HepG2 (cell line): ENCODE measurements around the gene PDK2. TPM values are rescaled to one million over a fixed set of nuclear protein-coding genes. Genes with fewer than 3 reads are reported as not detected.

Source experiments
- ATM ChIP-seq: fragments of 450-650 bp; IDR thresholded peaks from 2 replicates; pipeline ENCODE4 v1.7.1; 2017; ENCODE audit warnings: mild to moderate bottlenecking, borderline replicate concordance
- HNF4A ChIP-seq: sonication (generic); formaldehyde crosslinking; IDR thresholded peaks from 2 replicates; pipeline ENCODE4 v1.4.0; 2020; ENCODE audit warnings: missing genetic modification reagents
- MED1 ChIP-seq: sonication (generic); formaldehyde crosslinking; IDR thresholded peaks from 2 replicates; pipeline ENCODE4 v1.4.0; 2020; ENCODE audit warnings: missing genetic modification reagents
- NFYC ChIP-seq: IDR thresholded peaks from 2 replicates; pipeline ENCODE4 v1.6.1; 2016; ENCODE audit warnings: missing genetic modification reagents, missing compliant biosample characterization
- NR1H2 ChIP-seq: sonication (generic); formaldehyde crosslinking; IDR thresholded peaks from 2 replicates; pipeline ENCODE4 v1.8.1; 2022; ENCODE audit warnings: low read depth, missing genetic modification reagents, borderline replicate concordance
- PRPF4 ChIP-seq: fragments of 200-400 bp; formaldehyde crosslinking; IDR thresholded peaks from 2 replicates; pipeline ENCODE4 v1.6.1; 2016; ENCODE audit warnings: low read length, low read depth; ENCODE audit not compliant: poor library complexity, severe bottlenecking
- RAD21 ChIP-seq: fragments of 450-650 bp; formaldehyde crosslinking; IDR thresholded peaks from 2 replicates; pipeline ENCODE4 v1.5.0; 2020; ENCODE audit warnings: mild to moderate bottlenecking
- REL ChIP-seq: sonication (generic); formaldehyde crosslinking; conservative IDR thresholded peaks from 2 replicates; pipeline ENCODE4 v1.8.0; 2022; ENCODE audit warnings: mild to moderate bottlenecking, missing genetic modification reagents, moderate library complexity
- SAP130 ChIP-seq: IDR thresholded peaks from 2 replicates; pipeline ENCODE4 v1.6.1; 2016; ENCODE audit warnings: low read depth
- ZNF3 ChIP-seq: IDR thresholded peaks from 2 replicates; pipeline ENCODE4 v1.7.0; 2017; ENCODE audit warnings: inconsistent platforms
- ZNF337 ChIP-seq: sonication (generic); formaldehyde crosslinking; IDR thresholded peaks from 2 replicates; pipeline ENCODE4 v1.5.1; 2020; ENCODE audit warnings: missing genetic modification reagents, low read depth, mild to moderate bottlenecking, borderline replicate concordance
- ZNF546 ChIP-seq: sonication (generic); formaldehyde crosslinking; conservative IDR thresholded peaks from 2 replicates; pipeline ENCODE4 v1.8.1; 2023; ENCODE audit warnings: mild to moderate bottlenecking, missing genetic modification reagents
- ZNF562 ChIP-seq: sonication (generic); formaldehyde crosslinking; IDR thresholded peaks from 2 replicates; pipeline ENCODE4 v1.8.0; 2022; ENCODE audit warnings: missing genetic modification reagents, borderline replicate concordance
- ZNF629 ChIP-seq: sonication (generic); formaldehyde crosslinking; conservative IDR thresholded peaks from 2 replicates; pipeline ENCODE4 v1.5.0; 2020; ENCODE audit warnings: missing genetic modification reagents
- ZNF652 ChIP-seq: IDR thresholded peaks from 2 replicates; pipeline ENCODE4 v1.6.1; 2016; ENCODE audit warnings: low read depth, borderline replicate concordance
- ZNF75D ChIP-seq: sonication (generic); formaldehyde crosslinking; IDR thresholded peaks from 2 replicates; pipeline ENCODE4 v1.8.1; 2023; ENCODE audit warnings: missing genetic modification reagents, mild to moderate bottlenecking, borderline replicate concordance
- ZZZ3 ChIP-seq: sonication (generic); formaldehyde crosslinking; IDR thresholded peaks from 2 replicates; pipeline ENCODE4 v1.4.0; 2020; ENCODE audit warnings: missing genetic modification reagents, mild to moderate bottlenecking, borderline replicate concordance
- polyA plus RNA-seq, 8 experiments: library from polyadenylated mRNA; depleted of rRNA in 3 of 8; stranded (reverse) in 7 of 8; unstranded in 1 of 8; fragments of >200 nt; fragmentation: Illumina TruSeq in 4 of 8; extraction: Trizol in 4 of 8; gene quantifications; 2 replicates each; pipeline versions ENCODE4 v1.2.1 to v1.2.3, GENCODE V29; 2011 to 2016; ENCODE audit warnings: low read depth in 4 of 8, missing spikeins in 1 of 8, mixed read lengths in 1 of 8; ENCODE audit not compliant: insufficient read depth in 1 of 8
- total RNA-seq, 5 experiments: library from RNA; depleted of rRNA; stranded (reverse); fragments of >200 nt; fragmentation: Illumina TruSeq; extraction: Trizol; gene quantifications; 2 replicates each; pipeline ENCODE4 v1.2.3, GENCODE V29; 2016; ENCODE audit warnings: low read depth in 1 of 5
- TF ChIP-seq, protein P1 (sequence below): sonication (generic); formaldehyde crosslinking; IDR thresholded peaks from 2 replicates; pipeline ENCODE4 v1.9.0; 2021; ENCODE audit warnings: missing genetic modification reagents, borderline replicate concordance
- TF ChIP-seq, protein P2 (sequence below): sonication (generic); formaldehyde crosslinking; IDR thresholded peaks from 2 replicates; pipeline ENCODE4 v1.4.0; 2020; ENCODE audit warnings: mild to moderate bottlenecking, missing genetic modification reagents
- TF ChIP-seq, protein P3 (sequence below): sonication (generic); formaldehyde crosslinking; IDR thresholded peaks from 2 replicates; pipeline ENCODE4 v1.9.0; 2022; ENCODE audit warnings: missing genetic modification reagents, mild to moderate bottlenecking, borderline replicate concordance
- TF ChIP-seq, protein P4 (sequence below): sonication (generic); formaldehyde crosslinking; IDR thresholded peaks from 2 replicates; pipeline ENCODE4 v1.4.0; 2020; ENCODE audit warnings: missing genetic modification reagents

Gene PDK2
- total and polyA plus RNA-seq, 2 of the 13 experiments (the other 11 are each of a cell fraction or from before 2014, with no cell fraction given), result 18.5 to 59.7 TPM

DNA sequence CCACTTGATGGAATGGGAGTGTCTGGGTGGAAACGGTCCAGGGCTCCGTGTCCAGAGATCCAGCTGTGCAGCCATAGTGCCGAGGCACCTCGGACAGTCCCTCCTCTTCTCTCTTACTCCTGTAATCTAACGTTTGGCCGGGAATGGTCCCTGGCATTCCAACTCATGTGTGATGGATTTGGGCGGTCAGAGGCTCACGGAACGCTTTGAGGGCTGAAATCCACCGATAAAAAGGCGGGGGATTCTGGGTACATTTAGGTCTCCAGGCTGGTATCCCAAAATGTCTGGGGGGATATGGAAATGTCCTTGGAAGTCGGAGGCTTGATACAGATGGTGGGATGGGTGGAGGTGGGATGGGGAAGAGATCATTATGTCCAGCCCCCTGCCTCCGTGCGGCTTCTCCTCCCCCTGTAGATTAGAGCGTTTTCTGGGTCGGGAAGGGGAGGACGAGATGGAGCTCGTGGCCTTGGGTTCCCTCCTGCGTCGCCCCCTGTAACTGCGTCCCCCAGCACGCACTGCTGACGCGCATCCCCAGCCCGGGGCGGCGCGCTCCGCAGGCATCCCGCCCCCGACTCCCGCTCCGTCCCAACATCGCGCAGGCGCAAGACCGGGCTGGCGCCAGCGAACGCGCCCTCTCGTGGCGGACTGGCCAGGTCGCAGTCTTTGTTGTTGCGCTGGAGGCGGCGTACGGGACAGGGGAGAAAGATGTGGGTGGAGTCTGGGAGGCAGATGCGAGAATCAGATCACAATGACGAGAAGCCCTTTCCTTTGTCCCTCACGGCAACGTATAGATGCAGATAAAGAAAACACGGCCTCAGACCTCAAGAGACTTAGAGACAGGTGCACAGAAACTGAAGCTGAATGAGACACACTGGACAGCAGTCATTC lies 66.1 kb downstream of the PDK2 start (continued):
- TF ChIP-seq ZNF337 (no peak), NFYC (CRISPR knock-in tag) (peak; percentile 28; the same call in 1 of the 2 replicates), REL (peak; percentile 69; the same call in 1 of the 2 replicates), HNF4A (CRISPR knock-in tag) (no peak), MED1 (no peak; the same call in 1 of the 2 replicates), ZZZ3 (CRISPR knock-in tag) (no peak), ZNF3 (CRISPR knock-in tag) (no peak), ZNF629 (CRISPR knock-in tag) (no peak), ATM (no peak), RAD21 (CRISPR knock-in tag) (peak; percentile 97), ZNF75D (CRISPR knock-in tag) (no peak), NR1H2 (CRISPR knock-in tag) (no peak), SAP130 (peak; percentile 59), ZNF562 (CRISPR knock-in tag) (no peak), ZNF546 (CRISPR knock-in tag) (no peak), PRPF4 (no peak), ZNF652 (CRISPR knock-in tag) (no peak; the same call in 1 of the 2 replicates)
- TF ChIP-seq, protein P1, sequence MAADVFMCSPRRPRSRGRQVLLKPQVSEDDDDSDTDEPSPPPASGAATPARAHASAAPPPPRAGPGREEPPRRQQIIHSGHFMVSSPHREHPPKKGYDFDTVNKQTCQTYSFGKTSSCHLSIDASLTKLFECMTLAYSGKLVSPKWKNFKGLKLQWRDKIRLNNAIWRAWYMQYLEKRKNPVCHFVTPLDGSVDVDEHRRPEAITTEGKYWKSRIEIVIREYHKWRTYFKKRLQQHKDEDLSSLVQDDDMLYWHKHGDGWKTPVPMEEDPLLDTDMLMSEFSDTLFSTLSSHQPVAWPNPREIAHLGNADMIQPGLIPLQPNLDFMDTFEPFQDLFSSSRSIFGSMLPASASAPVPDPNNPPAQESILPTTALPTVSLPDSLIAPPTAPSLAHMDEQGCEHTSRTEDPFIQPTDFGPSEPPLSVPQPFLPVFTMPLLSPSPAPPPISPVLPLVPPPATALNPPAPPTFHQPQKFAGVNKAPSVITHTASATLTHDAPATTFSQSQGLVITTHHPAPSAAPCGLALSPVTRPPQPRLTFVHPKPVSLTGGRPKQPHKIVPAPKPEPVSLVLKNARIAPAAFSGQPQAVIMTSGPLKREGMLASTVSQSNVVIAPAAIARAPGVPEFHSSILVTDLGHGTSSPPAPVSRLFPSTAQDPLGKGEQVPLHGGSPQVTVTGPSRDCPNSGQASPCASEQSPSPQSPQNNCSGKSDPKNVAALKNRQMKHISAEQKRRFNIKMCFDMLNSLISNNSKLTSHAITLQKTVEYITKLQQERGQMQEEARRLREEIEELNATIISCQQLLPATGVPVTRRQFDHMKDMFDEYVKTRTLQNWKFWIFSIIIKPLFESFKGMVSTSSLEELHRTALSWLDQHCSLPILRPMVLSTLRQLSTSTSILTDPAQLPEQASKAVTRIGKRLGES (CRISPR knock-in tag), result no peak
- TF ChIP-seq, protein P2, sequence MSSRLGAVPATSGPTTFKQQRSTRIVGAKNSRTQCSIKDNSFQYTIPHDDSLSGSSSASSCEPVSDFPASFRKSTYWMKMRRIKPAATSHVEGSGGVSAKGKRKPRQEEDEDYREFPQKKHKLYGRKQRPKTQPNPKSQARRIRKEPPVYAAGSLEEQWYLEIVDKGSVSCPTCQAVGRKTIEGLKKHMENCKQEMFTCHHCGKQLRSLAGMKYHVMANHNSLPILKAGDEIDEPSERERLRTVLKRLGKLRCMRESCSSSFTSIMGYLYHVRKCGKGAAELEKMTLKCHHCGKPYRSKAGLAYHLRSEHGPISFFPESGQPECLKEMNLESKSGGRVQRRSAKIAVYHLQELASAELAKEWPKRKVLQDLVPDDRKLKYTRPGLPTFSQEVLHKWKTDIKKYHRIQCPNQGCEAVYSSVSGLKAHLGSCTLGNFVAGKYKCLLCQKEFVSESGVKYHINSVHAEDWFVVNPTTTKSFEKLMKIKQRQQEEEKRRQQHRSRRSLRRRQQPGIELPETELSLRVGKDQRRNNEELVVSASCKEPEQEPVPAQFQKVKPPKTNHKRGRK (CRISPR knock-in tag), result peak; percentile 71; the same call in 1 of the 2 replicates
- TF ChIP-seq, protein P3, sequence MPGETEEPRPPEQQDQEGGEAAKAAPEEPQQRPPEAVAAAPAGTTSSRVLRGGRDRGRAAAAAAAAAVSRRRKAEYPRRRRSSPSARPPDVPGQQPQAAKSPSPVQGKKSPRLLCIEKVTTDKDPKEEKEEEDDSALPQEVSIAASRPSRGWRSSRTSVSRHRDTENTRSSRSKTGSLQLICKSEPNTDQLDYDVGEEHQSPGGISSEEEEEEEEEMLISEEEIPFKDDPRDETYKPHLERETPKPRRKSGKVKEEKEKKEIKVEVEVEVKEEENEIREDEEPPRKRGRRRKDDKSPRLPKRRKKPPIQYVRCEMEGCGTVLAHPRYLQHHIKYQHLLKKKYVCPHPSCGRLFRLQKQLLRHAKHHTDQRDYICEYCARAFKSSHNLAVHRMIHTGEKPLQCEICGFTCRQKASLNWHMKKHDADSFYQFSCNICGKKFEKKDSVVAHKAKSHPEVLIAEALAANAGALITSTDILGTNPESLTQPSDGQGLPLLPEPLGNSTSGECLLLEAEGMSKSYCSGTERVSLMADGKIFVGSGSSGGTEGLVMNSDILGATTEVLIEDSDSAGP (CRISPR knock-in tag), result peak; percentile 95
- TF ChIP-seq, protein P4, sequence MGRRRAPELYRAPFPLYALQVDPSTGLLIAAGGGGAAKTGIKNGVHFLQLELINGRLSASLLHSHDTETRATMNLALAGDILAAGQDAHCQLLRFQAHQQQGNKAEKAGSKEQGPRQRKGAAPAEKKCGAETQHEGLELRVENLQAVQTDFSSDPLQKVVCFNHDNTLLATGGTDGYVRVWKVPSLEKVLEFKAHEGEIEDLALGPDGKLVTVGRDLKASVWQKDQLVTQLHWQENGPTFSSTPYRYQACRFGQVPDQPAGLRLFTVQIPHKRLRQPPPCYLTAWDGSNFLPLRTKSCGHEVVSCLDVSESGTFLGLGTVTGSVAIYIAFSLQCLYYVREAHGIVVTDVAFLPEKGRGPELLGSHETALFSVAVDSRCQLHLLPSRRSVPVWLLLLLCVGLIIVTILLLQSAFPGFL (CRISPR knock-in tag), result no peak
